GM21423 (cell line): ENCODE results near the gene SMCP.

ENCODE experiments used
- ATAC-seq: cut with Tn5 transposase; IDR thresholded peaks from one replicate; pipeline ENCODE4 v1.9.1; 2021; ENCODE audit warnings: mild to moderate bottlenecking, moderate library complexity; ENCODE audit not compliant: unreplicated experiment

SMCP gene

GRCh38 chr1:152886085-152886484 lies 8.0 kb downstream of the SMCP start:
- no peak for ATAC-seq

- no peak for ATAC-seq
These were observed 8.8 kb downstream of the SMCP start for GRCh38 chr1:152886758-152887409.

- ATAC-seq = no peak
These were observed 10.0 kb downstream of the SMCP start for GRCh38 chr1:152888126-152888525.

GRCh38 chr1:152899027-152899426 lies 20.9 kb downstream of the SMCP start:
- ATAC-seq = no peak

- no peak for ATAC-seq
These were observed 21.8 kb downstream of the SMCP start for GRCh38 chr1:152899883-152900282.

GRCh38 chr1:152901631-152902030 lies 23.5 kb downstream of the SMCP start:
- no peak for ATAC-seq

- no peak for ATAC-seq
These were observed 24.5 kb downstream of the SMCP start for GRCh38 chr1:152902636-152903035.

- no peak for ATAC-seq
These were observed 26.7 kb downstream of the SMCP start for GRCh38 chr1:152904688-152905440.

GRCh38 chr1:152906023-152906565 lies 28.0 kb downstream of the SMCP start:
- ATAC-seq = no peak

- ATAC-seq = no peak
These were observed 29.8 kb downstream of the SMCP start, which contains the start of gene IVL for GRCh38 chr1:152907686-152908601. TSS of gene IVL (plus strand) at chr1:152908546. CDS start at chr1:152909798, 1,252 bp downstream.

GRCh38 chr1:152909206-152909605 lies 31.1 kb downstream of the SMCP start:
- no peak for ATAC-seq

GRCh38 chr1:152912471-152912870 lies 34.3 kb downstream of the SMCP start:
- ATAC-seq = no peak

- no peak for ATAC-seq
These were observed 34.8 kb downstream of the SMCP start for GRCh38 chr1:152912900-152913299.

- no peak for ATAC-seq
These were observed 39.7 kb downstream of the SMCP start for GRCh38 chr1:152917794-152918193.

GRCh38 chr1:152919071-152919470 lies 40.9 kb downstream of the SMCP start:
- no peak for ATAC-seq

- ATAC-seq = no peak
These were observed 46.1 kb downstream of the SMCP start for GRCh38 chr1:152924191-152924590.

GRCh38 chr1:152926091-152926490 lies 48.0 kb downstream of the SMCP start:
- ATAC-seq = no peak

- ATAC-seq = no peak
These were observed 50.5 kb downstream of the SMCP start for GRCh38 chr1:152928671-152929070.

- ATAC-seq = no peak
These were observed 54.2 kb downstream of the SMCP start for GRCh38 chr1:152932170-152932811.

GRCh38 chr1:152933196-152933595 lies 55.1 kb downstream of the SMCP start:
- no peak for ATAC-seq
